Activated B cell treated with CpG ODN at 0.5 μM for 24 hours (primary cell): Measurements from ENCODE around the gene P3H4. TPM values are rescaled to one million over a fixed set of nuclear protein-coding genes. Genes with fewer than 3 reads are reported as not detected.
"Not testable (repeated sequence)": the region's sequence is repeated elsewhere in the genome, so short reads cannot be mapped to it uniquely, and the experiment has no call there.

Experiments
- ATAC-seq: fragments of 200-7000 bp; cut with Tn5 transposase; one replicate; pipeline ENCODE4 v1.10.0; 2021; ENCODE audit warnings: low read depth, mild to moderate bottlenecking, moderate library complexity
- CTCF ChIA-PET: fragments of 350-600 bp; sonication (Branson Sonifier 250); formaldehyde crosslinking; loops from one replicate; lab custom pipeline; 2021; ENCODE audit warnings: antibody characterized with exemption; lab: Charles Lee
- POLR2A ChIA-PET: fragments of 350-600 bp; sonication (Branson Sonifier 250); formaldehyde crosslinking; loops from one replicate; lab custom pipeline; 2021; ENCODE audit warnings: antibody characterized with exemption; lab: Charles Lee
- DNase-seq: peaks from one replicate; pipeline ENCODE4 v3.0.0; 2022
- H3K27ac Mint-ChIP-seq: one replicate; pipeline ENCODE4 v1.8.0; 2020; ENCODE audit warnings: mixed read lengths
- H3K27me3 Mint-ChIP-seq: one replicate; pipeline ENCODE4 v1.8.0; 2021; ENCODE audit warnings: mixed read lengths
- H3K36me3 Mint-ChIP-seq: one replicate; pipeline ENCODE4 v1.8.0; 2021; ENCODE audit warnings: low read depth, mixed read lengths
- H3K4me1 Mint-ChIP-seq: one replicate; pipeline ENCODE4 v1.8.0; 2021; ENCODE audit warnings: mixed read lengths
- H3K4me3 Mint-ChIP-seq: one replicate; pipeline ENCODE4 v1.8.0; 2020; ENCODE audit warnings: mild to moderate bottlenecking, mixed read lengths
- H3K9me3 Mint-ChIP-seq: one replicate; pipeline ENCODE4 v1.8.0; 2020; ENCODE audit warnings: mixed read lengths
- CTCF ChIP-seq: fragments of 200-600 bp; IDR thresholded peaks from one replicate; pipeline ENCODE4 v1.8.0; 2022; ENCODE audit warnings: antibody characterized with exemption, mild to moderate bottlenecking
- intact Hi-C: fragments of 100-400 bp; cut with micrococcal nuclease; formaldehyde crosslinking; loops from one replicate; pipeline ENCODE4 v1.15.1; 2024
- total RNA-seq: library from RNA; stranded (reverse); gene quantifications from 2 replicates; pipeline ENCODE4 v1.2.3, GENCODE V29; 2022

P3H4 gene
- total RNA-seq: 0.76 and 1.9 TPM in 2 replicates

GRCh38 chr17:41811549-41812380 is at the start of gene P3H4:
Gene P3H4 (minus strand): TSS chr17:41811949. CDS start chr17:41811915, 34 bp downstream.
- TF ChIP-seq CTCF: no peak
- Mint-ChIP-seq H3K4me3 (peak within 1 kb of the TSS; percentile 87), H3K4me1 (peaks cover 15% of the 10 kb centered on the region), H3K36me3 (no peaks in the 10 kb centered on the region), H3K9me3 (no peaks in the 10 kb centered on the region), H3K27me3 (peaks cover 9% of the 10 kb centered on the region), H3K27ac (peak within 1 kb of the TSS; percentile 66)
- ChIA-PET CTCF (interaction anchor here (0.7 to 2.4 kb wide), 7 partner anchors 10 to 707 kb away, joined by 3 to 12 read pairs (median 7); partner anchors contain the start of genes JUP and KLHL11), POLR2A (interaction anchor here (0.5 to 2.1 kb wide), 7 partner anchors 9 to 576 kb away, joined by 3 to 12 read pairs (median 3); partner anchors contain the start of genes EIF1, JUP, KLHL11 and STAT3)
- ATAC-seq (peak; percentile 94), DNase-seq (peak; percentile 79)
- intact Hi-C loops: loop anchor here (2.0 kb wide), 2 partner anchors 53 to 73 kb away; partner anchors contain the start of gene KLHL11

GRCh38 chr17:41860254-41860931 is 48.6 kb upstream of the P3H4 start:
- ATAC-seq: no peak
- DNase-seq: no peak
- ChIA-PET CTCF (no interaction called here), POLR2A (no interaction called here)
- Mint-ChIP-seq H3K27me3 (no peaks in the 10 kb centered on the region), H3K9me3 (no peaks in the 10 kb centered on the region), H3K36me3 (peaks cover 2% of the 10 kb centered on the region), H3K4me1 (peaks cover 21% of the 10 kb centered on the region), H3K27ac (no peak overlapping the region), H3K4me3 (no peak overlapping the region)
- no peak for TF ChIP-seq CTCF
- intact Hi-C loops: loop anchor here (10.0 kb wide), 2 partner anchors 126 to 1534 kb away; partner anchors contain the start of genes ARL4D and HAP1

- H3K36me3 Mint-ChIP-seq: peaks cover 31% of the 10 kb centered on the region
- peaks cover 40% of the 10 kb centered on the region for H3K4me1 Mint-ChIP-seq
- H3K27me3 Mint-ChIP-seq, DNase-seq, CTCF ChIA-PET, H3K27ac Mint-ChIP-seq, intact Hi-C loops, H3K9me3 Mint-ChIP-seq, H3K4me3 Mint-ChIP-seq: not testable (repeated sequence)
- POLR2A ChIA-PET: interaction anchor here (0.6 to 0.7 kb wide), 3 partner anchors 39 to 1755 kb away, joined by 3 read pairs; no protein-coding TSS in a partner anchor
- ATAC-seq: peak; percentile 37
These were observed 39.6 kb upstream of the P3H4 start for GRCh38 chr17:41851382-41851781.

GRCh38 chr17:41849251-41849990 is 37.7 kb upstream of the P3H4 start:
- DNase-seq: no peak
- intact Hi-C loops: no loop called here
- no peaks in the 10 kb centered on the region for H3K27me3 Mint-ChIP-seq
- no peak for ATAC-seq
- H3K36me3 Mint-ChIP-seq: peaks cover 22% of the 10 kb centered on the region
- H3K4me1 Mint-ChIP-seq: peaks cover 40% of the 10 kb centered on the region
- H3K27ac Mint-ChIP-seq: peak overlapping the region; percentile 42
- CTCF ChIA-PET: interaction anchor here (1.6 kb wide), 1 partner anchor 266 kb away, joined by 3 read pairs; no protein-coding TSS in a partner anchor
- no peak overlapping the region for H3K4me3 Mint-ChIP-seq
- no peak for TF ChIP-seq CTCF
- no peaks in the 10 kb centered on the region for H3K9me3 Mint-ChIP-seq
- POLR2A ChIA-PET: interaction anchor here (0.5 to 2.2 kb wide), 5 partner anchors 15 to 114 kb away, joined by 3 to 7 read pairs (median 3); partner anchors contain the start of gene KLHL11

GRCh38 chr17:41848788-41849187 is 37.0 kb upstream of the P3H4 start:
- ChIA-PET CTCF (interaction anchor here (1.6 kb wide), 1 partner anchor 267 kb away, joined by 3 read pairs; no protein-coding TSS in a partner anchor), POLR2A (interaction anchor here (2.2 kb wide), 1 partner anchor 16 kb away, joined by 7 read pairs; the partner anchor contains the start of gene KLHL11)
- peak overlapping the region; percentile 42 for H3K27ac Mint-ChIP-seq

More at GRCh38 chr17:41848788-41849187, 37.0 kb upstream of the P3H4 start:
- H3K27me3 Mint-ChIP-seq: no peaks in the 10 kb centered on the region
- DNase-seq (no peak), ATAC-seq (no peak)
- no peaks in the 10 kb centered on the region for H3K9me3 Mint-ChIP-seq
- peaks cover 40% of the 10 kb centered on the region for H3K4me1 Mint-ChIP-seq
- peaks cover 16% of the 10 kb centered on the region for H3K36me3 Mint-ChIP-seq
- TF ChIP-seq CTCF: no peak
- intact Hi-C loops: no loop called here
- H3K4me3 Mint-ChIP-seq: no peak overlapping the region
